DMS 273 (cell line): ENCODE measurements around the gene PERP.
"Not testable (repeated sequence)": the region's sequence is repeated elsewhere in the genome, so short reads cannot be mapped to it uniquely, and the experiment has no call there.

Experiments used
- DNase-seq: peaks from one replicate; lab custom pipeline; 2025; ENCODE audit not compliant: unreplicated experiment; lab: John Stamatoyannopoulos, UW

PERP gene

DNA sequence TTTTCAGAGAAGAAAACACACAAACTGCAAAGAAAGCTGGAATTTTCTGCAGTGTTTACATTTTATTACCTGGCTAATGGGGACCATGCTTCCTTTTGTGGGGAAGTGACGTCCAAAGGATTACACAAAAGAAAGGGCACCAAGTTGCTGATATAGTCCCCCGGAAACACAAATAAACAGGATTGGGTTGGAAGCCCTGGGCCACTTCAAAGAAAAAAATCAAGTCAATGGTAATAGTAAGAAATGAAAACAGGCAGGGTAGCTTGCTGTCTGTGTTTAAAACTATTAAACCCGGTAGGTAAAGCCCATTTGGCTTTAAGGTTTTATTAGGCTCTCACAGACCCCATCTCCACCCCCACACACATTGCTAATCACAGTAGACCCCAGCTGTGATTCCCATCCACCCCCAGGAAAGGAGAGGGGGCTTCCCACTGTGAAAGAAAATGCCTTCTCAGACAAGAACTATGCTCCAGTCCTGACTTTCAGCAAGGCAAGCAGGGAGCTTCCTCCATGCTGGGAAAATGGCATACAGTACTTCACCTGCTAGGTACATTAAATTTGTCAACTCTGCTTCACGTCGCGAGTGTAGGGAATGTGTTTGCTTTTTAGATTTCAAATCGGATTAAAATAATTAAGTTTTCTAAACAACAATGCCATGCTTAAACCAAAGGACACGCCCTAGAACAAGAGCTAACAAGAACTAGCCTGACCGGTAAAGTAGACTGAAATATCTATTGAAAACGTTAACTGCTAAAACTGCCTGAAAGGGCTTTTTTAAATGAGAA lies 1.1 kb downstream of the PERP start:
- peak; percentile 46 for DNase-seq

DNA sequence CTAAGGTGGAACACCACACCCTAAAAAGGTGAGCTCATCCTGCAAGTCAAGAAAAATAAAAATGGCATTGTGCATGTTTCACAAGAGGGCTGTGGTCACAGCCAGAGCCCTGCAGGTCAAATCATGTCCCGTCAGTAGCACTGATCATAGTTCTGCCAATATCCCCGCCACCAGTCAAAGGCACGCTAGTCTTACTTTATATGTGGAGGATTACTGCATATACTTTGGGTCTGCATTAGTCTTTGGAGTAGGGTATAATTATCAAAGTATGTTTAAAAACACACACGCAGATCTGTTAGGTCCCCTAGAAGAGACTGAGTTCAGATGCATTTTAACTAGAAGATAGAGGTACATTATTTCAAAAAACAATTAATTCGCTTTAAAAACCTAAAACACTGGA lies 1.8 kb downstream of the PERP start:
- peak; percentile 14 for DNase-seq

DNA sequence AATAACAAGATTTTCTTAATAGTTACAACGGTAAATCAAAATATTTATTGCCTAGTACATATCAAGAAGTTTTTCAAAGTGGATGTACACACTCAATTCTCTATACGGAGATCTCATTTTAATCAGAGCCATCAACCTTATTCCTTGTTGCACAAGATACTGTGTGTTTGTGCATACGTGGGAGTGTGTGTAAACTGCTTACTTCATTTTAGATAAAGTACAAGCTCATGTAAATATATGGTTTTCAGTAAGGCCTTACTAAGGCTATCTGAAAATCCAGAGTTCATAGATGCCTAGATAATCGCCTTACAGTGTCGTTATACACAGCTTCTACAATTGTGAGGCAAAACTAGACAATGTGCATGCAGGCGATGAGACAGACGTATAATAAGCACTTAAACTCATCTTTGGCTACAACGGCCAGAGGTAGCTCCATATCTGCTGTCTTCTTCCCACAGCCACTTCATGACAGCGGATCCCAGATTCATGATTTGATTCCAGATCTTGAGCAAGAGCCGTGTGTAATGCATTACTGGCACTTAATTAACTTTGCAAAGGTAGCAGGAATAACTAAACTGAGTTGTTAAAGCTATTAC lies 2.5 kb downstream of the PERP start:
- peak; percentile 3 for DNase-seq

DNA sequence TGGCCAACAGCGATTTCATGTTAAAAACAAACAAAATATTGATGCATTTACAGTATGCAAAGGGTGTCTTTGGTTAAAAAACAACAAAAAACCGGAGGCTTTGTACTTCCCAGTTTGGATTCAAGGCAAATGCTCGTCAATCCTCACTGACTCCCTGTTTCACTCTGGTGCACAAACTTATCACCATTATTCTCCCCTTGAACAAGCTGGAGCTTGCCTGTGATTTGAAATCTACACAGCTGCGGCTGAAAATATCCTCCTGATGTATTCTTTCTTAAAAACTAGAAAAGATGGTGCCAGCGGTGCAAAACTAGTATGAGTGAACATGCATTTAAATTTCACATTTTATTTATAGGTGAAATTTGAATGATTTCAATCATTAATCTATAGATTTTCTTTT lies 3.3 kb downstream of the PERP start:
- peak; percentile 52 for DNase-seq

DNA sequence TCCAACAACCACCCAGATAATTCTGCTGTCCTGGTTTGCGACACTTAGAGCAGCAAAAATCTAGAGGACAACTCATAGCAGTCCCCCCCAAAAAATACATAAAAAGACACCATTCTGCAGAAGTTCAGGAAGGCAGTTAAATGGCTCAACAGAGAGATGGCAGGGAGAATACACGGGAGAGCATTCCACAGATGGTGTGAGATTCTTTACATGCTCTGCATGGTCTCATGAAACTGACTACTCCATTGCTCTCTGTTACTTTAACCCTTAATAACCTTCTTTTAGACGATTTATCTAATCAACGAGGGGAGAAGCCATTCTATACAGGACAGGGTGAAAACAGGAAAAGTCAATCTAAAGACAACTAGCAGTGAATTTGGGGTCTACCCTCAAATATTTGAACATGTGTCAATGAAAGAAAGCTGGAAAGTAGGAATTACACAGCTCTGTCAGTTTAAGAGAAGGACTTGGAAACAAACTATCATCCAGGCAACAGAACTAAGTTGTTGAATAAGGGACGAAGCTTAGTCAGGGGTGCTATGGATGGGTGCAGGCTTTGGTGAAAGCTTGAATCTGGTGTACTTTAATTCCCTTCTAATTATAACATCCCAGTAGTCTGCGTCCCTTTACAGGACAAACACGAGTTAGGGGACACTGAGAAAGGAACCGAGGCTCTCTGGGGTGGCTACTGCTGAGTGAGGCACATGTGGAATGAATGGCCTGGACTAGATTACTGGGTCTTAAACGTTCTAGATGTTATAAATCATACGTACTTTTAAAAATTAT lies 5.1 kb downstream of the PERP start:
- no peak for DNase-seq

DNA sequence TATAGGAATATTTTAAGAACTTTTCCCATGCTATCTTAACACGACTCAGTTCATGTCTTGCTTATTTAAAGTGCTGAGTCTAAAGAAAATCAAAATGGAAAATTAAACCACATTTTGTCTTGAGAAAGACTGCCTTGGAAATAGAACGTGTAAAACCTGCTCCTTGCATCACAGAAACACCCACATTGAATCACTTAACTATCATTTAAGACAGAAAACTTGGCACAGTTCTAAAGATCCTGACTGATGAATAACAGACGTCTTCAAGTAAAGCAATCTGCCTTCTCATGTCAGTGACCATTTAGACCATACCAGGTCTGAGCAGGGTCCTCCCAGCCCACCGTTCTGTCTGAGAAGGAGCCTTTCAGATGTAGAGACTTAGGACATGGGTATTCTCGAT lies 7.4 kb downstream of the PERP start:
- no peak for DNase-seq

DNA sequence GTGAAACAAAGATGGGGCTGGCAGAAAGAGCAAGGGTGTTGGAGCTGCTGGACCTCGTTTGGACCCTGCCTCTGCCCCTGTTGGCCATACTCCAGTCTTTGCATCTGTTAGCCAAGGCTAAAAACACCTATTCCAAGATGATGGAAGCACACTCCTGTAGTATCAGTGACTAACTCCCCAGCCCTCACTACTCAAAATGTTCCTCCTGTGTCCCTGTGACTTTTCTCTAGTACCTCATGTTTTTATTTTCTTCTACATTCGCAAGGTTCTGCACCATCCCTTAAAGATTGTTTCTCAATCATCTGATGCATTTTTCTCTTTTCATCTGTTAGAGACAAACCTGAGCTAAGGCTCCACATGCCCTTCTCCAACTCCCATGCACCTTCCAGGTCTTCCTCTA lies 8.9 kb downstream of the PERP start:
- no peak for DNase-seq

DNA sequence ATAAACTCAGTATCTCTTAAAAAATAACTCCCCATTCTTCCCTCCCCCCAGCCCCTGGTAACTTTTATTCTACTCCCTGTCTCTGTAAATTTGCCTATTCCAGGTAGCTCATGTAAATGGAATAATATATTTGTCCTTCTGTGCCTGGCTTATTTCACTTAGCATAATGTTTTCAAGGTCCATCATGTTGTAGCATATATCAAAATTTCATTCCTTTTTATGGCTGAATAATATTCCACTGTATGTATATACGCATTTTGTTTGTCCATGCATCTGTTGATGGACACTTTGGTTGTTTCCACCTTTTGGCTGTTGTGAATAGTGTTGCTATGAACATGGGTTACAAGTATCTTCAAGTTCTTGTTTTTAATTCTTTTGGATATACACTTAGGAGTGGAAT lies 13.0 kb downstream of the PERP start:
- DNase-seq = no peak

DNA sequence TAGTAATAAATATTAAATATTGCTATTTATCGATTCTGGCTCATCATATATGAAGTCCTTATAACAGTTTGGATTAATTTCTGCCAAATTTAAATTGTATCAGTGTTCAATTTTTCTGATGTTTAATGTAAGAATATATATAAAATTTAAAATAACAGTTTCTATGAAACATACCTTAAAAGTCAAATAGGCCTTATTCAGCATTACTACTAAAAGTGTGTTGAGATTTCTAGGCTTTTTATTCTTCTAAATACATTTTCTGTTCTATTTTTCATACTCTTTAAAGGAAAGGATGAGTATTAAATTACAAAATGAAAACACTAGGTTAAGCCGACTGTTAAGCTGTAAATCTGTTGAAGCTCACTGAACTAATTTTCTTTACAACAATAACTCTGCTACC lies 13.6 kb downstream of the PERP start:
- no peak for DNase-seq

DNA sequence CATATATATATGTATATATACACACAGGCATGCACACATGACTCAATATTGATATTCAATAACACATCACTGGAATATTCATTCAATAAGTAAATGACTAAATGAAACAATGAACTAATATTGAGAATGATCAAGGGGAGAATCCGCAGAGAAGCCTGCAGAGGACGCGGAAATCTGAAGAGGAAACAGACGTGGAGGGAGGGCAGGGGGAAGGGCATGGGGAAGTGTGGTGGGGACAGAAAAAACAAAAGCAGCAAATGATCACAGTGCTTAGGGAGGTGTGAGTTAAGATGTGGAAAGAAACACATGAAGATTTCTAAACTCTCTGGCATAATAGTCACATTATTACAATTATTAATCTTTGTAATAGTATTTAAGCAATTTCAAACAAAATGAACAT lies 14.5 kb downstream of the PERP start:
- DNase-seq = no peak

DNA sequence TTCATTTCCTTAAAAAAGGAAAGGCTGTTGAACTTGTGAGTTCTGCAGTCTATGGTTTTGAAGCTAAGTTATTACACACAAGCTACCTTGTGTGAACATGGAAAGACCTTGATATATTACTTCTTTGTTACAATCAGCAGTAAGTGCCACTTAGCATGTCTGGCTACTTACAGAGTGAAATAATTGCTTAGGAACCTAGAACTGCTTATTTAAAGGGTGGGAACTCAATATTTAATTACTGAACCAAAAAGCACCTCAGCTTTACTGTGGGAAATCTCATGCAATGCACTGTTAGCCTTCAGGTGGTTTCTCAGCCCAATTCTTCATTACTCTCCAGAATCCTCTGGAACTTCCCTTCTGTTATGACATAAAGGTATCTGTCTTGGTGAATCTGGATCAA lies 17.9 kb downstream of the PERP start:
- no peak for DNase-seq

DNA sequence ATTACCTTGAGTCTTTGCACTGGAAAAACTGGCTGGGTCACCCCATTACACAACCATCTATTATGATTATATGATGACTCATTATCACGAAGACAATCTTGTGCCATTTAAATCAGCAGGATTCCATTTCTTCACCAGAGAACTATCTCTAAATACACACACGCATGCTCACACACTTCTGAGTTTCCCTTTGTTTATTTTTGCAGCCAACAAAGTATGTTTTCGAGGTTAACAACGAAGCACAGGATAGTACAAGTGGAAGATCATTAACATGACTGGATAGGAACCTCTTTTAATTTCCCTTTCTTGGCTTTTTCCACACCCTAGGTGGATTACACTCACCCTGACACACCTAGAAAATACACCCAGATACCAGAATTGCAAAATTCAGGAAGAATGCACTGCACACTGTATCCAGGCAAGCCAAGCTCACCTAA lies 18.9 kb downstream of the PERP start:
- no peak for DNase-seq

DNA sequence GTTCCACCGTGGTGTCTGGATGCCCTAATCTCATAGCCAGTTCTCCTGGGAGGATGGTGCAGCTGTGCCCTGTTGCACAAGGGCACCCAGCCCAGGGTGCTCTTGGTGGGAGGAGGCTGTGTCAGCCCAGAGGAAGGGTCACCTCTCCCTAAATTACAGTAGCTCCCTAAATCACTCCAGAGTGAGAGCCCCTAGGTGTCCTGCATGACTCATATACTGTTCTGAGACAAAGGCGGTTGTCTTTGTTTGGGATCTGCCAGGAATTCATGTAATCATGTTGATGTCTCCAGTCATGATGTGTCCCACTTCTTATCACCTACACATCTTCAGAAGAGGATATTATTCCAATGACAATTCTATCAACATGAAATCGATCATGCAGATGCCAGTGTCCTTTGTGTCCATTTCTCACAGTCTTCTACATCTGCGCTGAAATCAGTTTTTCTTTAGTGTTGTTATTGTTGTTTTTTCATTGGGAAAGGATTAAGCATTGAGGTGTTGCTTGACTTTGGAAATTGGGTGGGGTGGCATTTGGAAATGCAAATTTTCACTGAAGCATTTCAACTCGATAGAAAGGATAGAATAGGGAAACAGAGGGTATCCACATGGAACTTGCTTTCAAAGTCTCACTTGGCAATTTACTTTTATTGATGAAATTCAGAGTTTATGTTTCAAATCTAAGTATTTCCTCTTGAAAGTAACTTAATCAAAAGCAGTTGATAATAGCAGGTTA lies 19.5 kb downstream of the PERP start:
- no peak for DNase-seq

DNA sequence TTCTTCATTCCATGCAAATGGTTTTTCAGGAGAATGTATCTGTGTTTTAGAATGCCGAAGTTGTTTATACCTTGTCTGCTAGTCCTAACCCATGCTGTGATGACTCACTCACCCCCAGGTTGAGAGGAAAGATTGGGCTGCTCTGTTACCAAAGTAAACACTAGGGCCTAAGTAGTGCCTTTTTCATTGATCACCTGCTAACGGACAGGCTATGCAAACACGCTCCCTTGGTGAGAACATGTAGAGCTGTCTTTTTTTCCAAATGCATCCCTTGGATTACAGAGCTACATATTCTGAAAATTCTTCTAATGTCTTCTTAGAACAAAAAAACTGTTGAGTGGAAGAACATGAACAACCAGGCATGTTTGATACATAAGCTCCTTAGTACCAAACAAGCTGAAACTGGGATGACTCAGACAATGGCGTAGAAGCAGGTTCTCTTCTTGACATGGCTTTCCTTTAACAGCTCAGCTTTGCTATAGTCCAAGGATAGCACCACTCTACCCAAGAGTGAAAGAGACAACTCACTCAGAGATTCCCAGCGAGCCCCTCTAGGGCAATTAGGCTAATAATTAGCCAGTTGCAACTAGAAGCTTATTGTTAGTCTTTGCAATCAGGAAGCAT lies 20.5 kb downstream of the PERP start:
- DNase-seq = no peak

DNA sequence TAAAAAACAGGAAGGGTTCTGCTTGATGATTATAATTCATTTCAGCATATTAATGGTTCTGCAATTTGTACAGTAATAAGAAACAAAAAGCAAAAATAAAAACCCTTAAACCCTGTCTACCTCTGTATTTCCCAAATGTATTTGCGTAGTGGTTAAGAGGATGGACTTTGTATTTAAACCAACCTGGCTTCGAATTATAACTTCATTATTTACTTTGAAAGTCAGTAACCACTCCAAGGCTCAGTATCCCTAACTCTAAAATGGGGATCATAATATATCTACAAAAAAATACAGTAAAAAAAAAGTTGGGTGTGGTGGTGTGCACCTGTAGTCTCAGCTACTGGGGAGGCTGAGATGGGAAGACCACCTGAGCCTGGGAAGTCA lies 21.4 kb downstream of the PERP start:
- no peak for DNase-seq

DNA sequence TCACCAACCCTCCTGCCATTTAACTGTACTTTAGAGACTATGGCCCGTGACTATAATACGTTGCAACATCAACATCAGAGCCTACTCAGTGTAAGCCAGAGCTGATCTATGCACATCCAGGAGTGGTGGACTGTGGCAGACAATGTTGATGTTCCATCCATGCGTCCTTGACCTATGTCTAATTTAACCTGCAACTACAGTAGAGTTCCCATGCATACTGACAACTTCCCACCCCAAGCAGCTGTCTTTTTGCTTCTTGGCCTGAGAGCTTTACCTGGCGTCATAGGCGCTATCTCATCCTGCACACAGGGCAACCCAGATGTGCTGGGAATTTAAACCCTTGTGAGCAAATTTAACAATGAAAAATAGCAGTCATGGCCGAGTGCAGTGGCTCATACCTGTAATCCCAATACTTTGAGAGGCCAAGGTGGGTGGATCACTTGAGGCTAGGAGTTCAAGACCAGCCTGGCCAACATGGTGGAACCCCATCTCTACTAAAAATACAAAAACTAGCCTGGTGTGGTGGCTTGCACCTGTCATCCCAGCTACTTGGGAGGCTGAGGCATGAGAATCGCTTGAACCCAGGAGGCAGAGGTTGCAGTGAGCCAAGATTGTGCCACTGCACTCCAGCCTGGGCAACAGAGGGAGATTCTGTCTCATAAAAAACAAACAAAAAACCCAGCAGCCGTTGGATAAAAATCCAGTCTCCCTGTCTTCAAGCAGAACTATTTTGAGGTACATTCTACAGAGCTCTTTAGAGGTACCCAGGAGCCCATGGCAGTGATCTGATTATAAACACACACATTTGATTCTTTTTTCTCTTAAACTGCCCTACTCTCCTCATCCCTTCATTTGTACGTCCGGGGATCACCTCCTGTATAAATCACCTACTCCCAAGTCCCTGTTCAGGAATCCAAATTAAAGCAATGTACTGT lies 22.0 kb downstream of the PERP start:
- no peak for DNase-seq

DNA sequence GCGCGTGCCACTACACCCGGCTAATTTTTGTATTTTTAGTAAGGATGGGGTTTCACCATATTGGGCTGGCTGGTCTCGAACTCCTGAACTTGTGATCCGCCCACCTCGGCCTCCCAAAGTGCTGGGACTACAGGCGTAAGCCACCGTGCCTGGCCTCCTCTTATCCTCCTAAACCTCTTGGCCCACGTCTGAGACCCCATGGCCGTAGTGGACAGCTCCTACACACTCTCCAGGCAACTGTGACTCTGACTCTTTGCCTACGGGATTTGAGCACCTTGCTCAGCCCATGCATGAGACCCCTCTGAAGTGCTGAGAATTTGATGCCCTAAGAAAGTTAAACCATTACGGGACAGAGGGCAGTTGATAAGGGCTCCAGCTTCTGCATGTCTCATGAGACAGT lies 25.0 kb downstream of the PERP start:
- no peak for DNase-seq

DNA sequence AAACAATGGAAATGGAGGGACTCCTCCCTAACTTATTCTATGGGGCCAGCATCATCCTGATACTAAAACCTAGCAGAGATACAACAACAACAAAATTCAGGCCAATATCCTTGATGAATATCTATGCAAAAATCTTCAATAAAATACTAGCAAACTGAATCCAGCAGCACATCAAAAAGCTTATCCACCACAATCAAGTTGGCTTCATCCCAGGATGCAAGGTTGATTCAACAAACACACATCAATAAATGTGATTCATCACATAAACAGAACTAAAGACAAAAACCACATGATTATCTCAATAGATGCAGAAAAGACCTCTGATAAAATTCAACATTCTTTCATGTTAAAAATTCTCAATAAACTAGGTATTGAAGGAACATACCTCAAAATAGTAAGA lies 27.7 kb downstream of the PERP start:
- DNase-seq = not testable (repeated sequence)

DNA sequence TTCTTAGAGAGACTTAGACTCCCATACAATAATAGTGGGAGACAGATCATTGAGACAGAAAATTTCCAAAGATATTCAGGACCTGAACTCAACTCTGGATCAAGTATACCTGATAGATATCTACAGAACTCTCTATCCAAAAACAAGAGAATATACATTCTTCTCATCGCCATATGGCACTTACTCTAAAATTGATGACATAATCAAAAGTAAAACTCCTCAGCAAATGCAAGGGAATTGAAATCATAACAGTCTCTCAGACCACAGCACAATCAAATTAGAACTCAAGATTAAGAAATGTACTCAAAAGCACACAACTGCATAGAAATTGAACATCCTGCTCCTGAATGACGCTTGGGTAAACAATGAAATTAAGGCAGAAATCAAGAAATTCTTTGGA lies 28.7 kb downstream of the PERP start:
- no peak for DNase-seq

DNA sequence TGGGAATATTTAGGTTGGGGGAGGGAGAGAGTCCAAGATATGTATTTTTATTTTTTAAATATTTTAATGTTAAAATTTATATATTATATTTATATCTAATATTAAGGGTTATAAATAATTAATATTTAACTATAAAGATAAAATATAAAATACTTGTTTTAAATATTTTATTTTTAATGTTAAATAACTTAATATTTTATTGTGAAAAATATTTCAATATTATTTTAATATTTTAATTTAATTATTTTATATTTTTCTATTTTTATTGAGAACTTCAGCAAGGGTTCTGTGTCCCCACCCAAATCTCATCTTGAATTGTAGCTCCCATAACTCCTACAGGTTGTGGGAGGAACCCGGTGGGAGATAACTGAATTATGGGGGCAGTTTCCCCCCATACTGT lies 34.0 kb downstream of the PERP start:
- no peak for DNase-seq
